SK-N-SH treated with all-trans-retinoic acid at 6 μM for 48 hours (cell line): ENCODE results near the gene OR2T27.

Experiments used
- ATAC-seq: fragments of 200-7000 bp; cut with Tn5 transposase; 3 replicates; pipeline ENCODE4 v1.9.1; 2020; ENCODE audit warnings: mild to moderate bottlenecking, moderate library complexity
- ARNTL ChIP-seq: fragments of 450-650 bp; formaldehyde crosslinking; IDR thresholded peaks from 2 replicates; pipeline ENCODE4 v1.5.0; 2020; ENCODE audit warnings: low read depth, mild to moderate bottlenecking, moderate library complexity, borderline replicate concordance
- CSDC2 ChIP-seq: fragments of 250-450 bp; sonication (Bioruptor Pico); IDR thresholded peaks from 2 replicates; pipeline ENCODE4 v1.5.0; 2020; ENCODE audit warnings: mild to moderate bottlenecking, moderate library complexity
- ESRRG ChIP-seq: fragments of 250-450 bp; sonication (Bioruptor Pico); IDR thresholded peaks from 2 replicates; pipeline ENCODE4 v1.6.1; 2021; ENCODE audit warnings: mild to moderate bottlenecking
- GLIS3 ChIP-seq: fragments of 250-450 bp; sonication (Bioruptor Pico); IDR thresholded peaks from 2 replicates; pipeline ENCODE4 v1.5.0; 2020; ENCODE audit warnings: mild to moderate bottlenecking, moderate library complexity
- OSR1 ChIP-seq: fragments of 250-450 bp; sonication (Bioruptor Pico); IDR thresholded peaks from 2 replicates; pipeline ENCODE4 v1.8.0; 2022; ENCODE audit warnings: moderate library complexity, mild to moderate bottlenecking, inconsistent platforms
- PPARA ChIP-seq: fragments of 250-450 bp; sonication (Bioruptor Pico); IDR thresholded peaks from 2 replicates; pipeline ENCODE4 v1.5.0; 2020; ENCODE audit warnings: mild to moderate bottlenecking, borderline replicate concordance
- RARB ChIP-seq: fragments of 250-450 bp; sonication (Bioruptor Pico); IDR thresholded peaks from 2 replicates; pipeline ENCODE4 v1.8.0; 2021; ENCODE audit warnings: mild to moderate bottlenecking, moderate library complexity
- TCF4 ChIP-seq: fragments of 250-450 bp; sonication (Bioruptor Pico); IDR thresholded peaks from 2 replicates; pipeline ENCODE4 v1.8.0; 2021; ENCODE audit warnings: mild to moderate bottlenecking, moderate library complexity, borderline replicate concordance
- TOX ChIP-seq: fragments of 250-450 bp; sonication (Bioruptor Pico); IDR thresholded peaks from 2 replicates; pipeline ENCODE4 v1.8.0; 2021; ENCODE audit warnings: mild to moderate bottlenecking, moderate library complexity, borderline replicate concordance
- ZC3H10 ChIP-seq: fragments of 250-450 bp; sonication (Bioruptor Pico); IDR thresholded peaks from 2 replicates; pipeline ENCODE4 v1.5.1; 2021; ENCODE audit warnings: mild to moderate bottlenecking, moderate library complexity
- ZFP3 ChIP-seq: fragments of 250-450 bp; sonication (Bioruptor Pico); IDR thresholded peaks from 2 replicates; pipeline ENCODE4 v1.5.0; 2020; ENCODE audit warnings: mild to moderate bottlenecking, moderate library complexity
- ZFP30 ChIP-seq: fragments of 450-650 bp; formaldehyde crosslinking; IDR thresholded peaks from 2 replicates; pipeline ENCODE4 v1.5.0; 2022; ENCODE audit warnings: mild to moderate bottlenecking, moderate library complexity
- ZNF565 ChIP-seq: fragments of 450-650 bp; formaldehyde crosslinking; conservative IDR thresholded peaks from 2 replicates; pipeline ENCODE4 v1.5.0; 2020; ENCODE audit warnings: low read depth, mild to moderate bottlenecking, moderate library complexity
- ZNF8 ChIP-seq: fragments of 450-650 bp; formaldehyde crosslinking; IDR thresholded peaks from 2 replicates; pipeline ENCODE4 v1.5.0; 2020; ENCODE audit warnings: mild to moderate bottlenecking, moderate library complexity
- TF ChIP-seq, protein P1 (sequence below): fragments of 250-450 bp; sonication (Bioruptor Pico); IDR thresholded peaks from 2 replicates; pipeline ENCODE4 v1.8.0; 2021; ENCODE audit warnings: low read depth, mild to moderate bottlenecking, moderate library complexity, borderline replicate concordance
- TF ChIP-seq, protein P2 (sequence below): fragments of 250-450 bp; sonication (Bioruptor Pico); IDR thresholded peaks from 2 replicates; pipeline ENCODE4 v1.5.1; 2021; ENCODE audit warnings: mild to moderate bottlenecking, moderate library complexity
- TF ChIP-seq, protein P3 (sequence below): fragments of 250-450 bp; sonication (Bioruptor Pico); IDR thresholded peaks from 2 replicates; pipeline ENCODE4 v1.5.1; 2020; ENCODE audit warnings: low read depth, mild to moderate bottlenecking, moderate library complexity
- TF ChIP-seq, protein P4 (sequence below): fragments of 250-450 bp; sonication (Bioruptor Pico); IDR thresholded peaks from 2 replicates; pipeline ENCODE4 v1.5.0; 2020; ENCODE audit warnings: mild to moderate bottlenecking, moderate library complexity

Gene OR2T27

DNA sequence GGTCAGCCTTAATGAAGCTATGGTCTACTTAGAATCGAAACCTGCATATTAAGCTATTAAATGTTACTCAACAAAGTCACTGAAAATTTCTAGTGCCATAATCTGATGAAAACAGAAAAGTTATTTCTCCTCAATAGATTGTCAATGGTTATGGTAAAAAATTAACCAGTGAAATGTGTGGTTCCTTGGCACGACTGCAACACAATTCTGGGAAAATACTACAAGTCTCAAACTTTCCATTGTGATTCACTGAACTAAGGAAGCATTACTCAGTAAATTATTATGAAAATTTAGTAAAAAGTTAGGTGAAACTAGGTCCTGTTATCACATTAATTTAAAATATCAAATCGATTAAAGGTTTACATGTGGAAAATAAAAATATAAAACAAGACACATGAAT, 45.0 kb downstream of the OR2T27 start:
- no peak for ATAC-seq
- TF ChIP-seq, protein P1, sequence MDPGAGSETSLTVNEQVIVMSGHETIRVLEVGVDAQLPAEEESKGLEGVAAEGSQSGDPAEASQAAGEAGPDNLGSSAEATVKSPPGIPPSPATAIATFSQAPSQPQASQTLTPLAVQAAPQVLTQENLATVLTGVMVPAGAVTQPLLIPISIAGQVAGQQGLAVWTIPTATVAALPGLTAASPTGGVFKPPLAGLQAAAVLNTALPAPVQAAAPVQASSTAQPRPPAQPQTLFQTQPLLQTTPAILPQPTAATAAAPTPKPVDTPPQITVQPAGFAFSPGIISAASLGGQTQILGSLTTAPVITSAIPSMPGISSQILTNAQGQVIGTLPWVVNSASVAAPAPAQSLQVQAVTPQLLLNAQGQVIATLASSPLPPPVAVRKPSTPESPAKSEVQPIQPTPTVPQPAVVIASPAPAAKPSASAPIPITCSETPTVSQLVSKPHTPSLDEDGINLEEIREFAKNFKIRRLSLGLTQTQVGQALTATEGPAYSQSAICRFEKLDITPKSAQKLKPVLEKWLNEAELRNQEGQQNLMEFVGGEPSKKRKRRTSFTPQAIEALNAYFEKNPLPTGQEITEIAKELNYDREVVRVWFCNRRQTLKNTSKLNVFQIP (CRISPR knock-in tag), result no peak
- TF ChIP-seq, protein P2, sequence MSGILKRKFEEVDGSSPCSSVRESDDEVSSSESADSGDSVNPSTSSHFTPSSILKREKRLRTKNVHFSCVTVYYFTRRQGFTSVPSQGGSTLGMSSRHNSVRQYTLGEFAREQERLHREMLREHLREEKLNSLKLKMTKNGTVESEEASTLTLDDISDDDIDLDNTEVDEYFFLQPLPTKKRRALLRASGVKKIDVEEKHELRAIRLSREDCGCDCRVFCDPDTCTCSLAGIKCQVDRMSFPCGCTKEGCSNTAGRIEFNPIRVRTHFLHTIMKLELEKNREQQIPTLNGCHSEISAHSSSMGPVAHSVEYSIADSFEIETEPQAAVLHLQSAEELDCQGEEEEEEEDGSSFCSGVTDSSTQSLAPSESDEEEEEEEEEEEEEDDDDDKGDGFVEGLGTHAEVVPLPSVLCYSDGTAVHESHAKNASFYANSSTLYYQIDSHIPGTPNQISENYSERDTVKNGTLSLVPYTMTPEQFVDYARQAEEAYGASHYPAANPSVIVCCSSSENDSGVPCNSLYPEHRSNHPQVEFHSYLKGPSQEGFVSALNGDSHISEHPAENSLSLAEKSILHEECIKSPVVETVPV (CRISPR knock-in tag), result no peak
- no peak for TF ChIP-seq ZNF8
- no peak for TF ChIP-seq ZC3H10 (CRISPR knock-in tag)
- TF ChIP-seq RARB, result no peak
- TF ChIP-seq, protein P3, sequence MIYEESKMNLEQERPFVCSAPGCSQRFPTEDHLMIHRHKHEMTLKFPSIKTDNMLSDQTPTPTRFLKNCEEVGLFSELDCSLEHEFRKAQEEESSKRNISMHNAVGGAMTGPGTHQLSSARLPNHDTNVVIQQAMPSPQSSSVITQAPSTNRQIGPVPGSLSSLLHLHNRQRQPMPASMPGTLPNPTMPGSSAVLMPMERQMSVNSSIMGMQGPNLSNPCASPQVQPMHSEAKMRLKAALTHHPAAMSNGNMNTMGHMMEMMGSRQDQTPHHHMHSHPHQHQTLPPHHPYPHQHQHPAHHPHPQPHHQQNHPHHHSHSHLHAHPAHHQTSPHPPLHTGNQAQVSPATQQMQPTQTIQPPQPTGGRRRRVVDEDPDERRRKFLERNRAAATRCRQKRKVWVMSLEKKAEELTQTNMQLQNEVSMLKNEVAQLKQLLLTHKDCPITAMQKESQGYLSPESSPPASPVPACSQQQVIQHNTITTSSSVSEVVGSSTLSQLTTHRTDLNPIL, result no peak
- no peak for TF ChIP-seq ZNF565 (CRISPR knock-in tag)
- no peak for TF ChIP-seq PPARA (CRISPR knock-in tag)
- no peak for TF ChIP-seq GLIS3 (CRISPR knock-in tag)
- TF ChIP-seq ESRRG (CRISPR knock-in tag), result no peak
- TF ChIP-seq ZFP30, result no peak
- TF ChIP-seq, protein P4, sequence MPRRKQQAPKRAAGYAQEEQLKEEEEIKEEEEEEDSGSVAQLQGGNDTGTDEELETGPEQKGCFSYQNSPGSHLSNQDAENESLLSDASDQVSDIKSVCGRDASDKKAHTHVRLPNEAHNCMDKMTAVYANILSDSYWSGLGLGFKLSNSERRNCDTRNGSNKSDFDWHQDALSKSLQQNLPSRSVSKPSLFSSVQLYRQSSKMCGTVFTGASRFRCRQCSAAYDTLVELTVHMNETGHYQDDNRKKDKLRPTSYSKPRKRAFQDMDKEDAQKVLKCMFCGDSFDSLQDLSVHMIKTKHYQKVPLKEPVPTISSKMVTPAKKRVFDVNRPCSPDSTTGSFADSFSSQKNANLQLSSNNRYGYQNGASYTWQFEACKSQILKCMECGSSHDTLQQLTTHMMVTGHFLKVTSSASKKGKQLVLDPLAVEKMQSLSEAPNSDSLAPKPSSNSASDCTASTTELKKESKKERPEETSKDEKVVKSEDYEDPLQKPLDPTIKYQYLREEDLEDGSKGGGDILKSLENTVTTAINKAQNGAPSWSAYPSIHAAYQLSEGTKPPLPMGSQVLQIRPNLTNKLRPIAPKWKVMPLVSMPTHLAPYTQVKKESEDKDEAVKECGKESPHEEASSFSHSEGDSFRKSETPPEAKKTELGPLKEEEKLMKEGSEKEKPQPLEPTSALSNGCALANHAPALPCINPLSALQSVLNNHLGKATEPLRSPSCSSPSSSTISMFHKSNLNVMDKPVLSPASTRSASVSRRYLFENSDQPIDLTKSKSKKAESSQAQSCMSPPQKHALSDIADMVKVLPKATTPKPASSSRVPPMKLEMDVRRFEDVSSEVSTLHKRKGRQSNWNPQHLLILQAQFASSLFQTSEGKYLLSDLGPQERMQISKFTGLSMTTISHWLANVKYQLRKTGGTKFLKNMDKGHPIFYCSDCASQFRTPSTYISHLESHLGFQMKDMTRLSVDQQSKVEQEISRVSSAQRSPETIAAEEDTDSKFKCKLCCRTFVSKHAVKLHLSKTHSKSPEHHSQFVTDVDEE (CRISPR knock-in tag), result no peak
- no peak for TF ChIP-seq ZFP3 (CRISPR knock-in tag)
- TF ChIP-seq OSR1 (CRISPR knock-in tag), result no peak
- TF ChIP-seq TOX (CRISPR knock-in tag), result no peak
- TF ChIP-seq ARNTL (CRISPR knock-in tag), result no peak
- no peak for TF ChIP-seq TCF4 (CRISPR knock-in tag)
- no peak for TF ChIP-seq CSDC2 (CRISPR knock-in tag)
